ENCODE measurements around the gene PHACTR3. TPM values are rescaled to one million over a fixed set of nuclear protein-coding genes. Genes with fewer than 3 reads are reported as not detected.
"Not testable (repeated sequence)": the region's sequence is repeated elsewhere in the genome, so short reads cannot be mapped to it uniquely, and the experiment has no call there.

Gene PHACTR3
- total RNA-seq, 3 donors from 2014 or later, result 0.41 to 3.4 (median 1.1) TPM

GRCh38 chr20:59888050-59888449, 283.7 kb downstream of the PHACTR3 start:
- intact Hi-C loops (cut with DNase I, micrococcal nuclease), result no loop called here
- DNase-seq (no peak), ATAC-seq (no peak)
- no peaks in the 10 kb centered on the region for H3K4me1 ChIP-seq (ENCODE audit: low read depth)
- H3K9me3 ChIP-seq, result no peaks in the 10 kb centered on the region
- H3K36me3 ChIP-seq (ENCODE audit: low read depth), result no peaks in the 10 kb centered on the region
- TF ChIP-seq CTCF (IDR thresholded peaks at IDR 0.05), result no peak
- no peak overlapping the region for H3K4me3 ChIP-seq

DNA sequence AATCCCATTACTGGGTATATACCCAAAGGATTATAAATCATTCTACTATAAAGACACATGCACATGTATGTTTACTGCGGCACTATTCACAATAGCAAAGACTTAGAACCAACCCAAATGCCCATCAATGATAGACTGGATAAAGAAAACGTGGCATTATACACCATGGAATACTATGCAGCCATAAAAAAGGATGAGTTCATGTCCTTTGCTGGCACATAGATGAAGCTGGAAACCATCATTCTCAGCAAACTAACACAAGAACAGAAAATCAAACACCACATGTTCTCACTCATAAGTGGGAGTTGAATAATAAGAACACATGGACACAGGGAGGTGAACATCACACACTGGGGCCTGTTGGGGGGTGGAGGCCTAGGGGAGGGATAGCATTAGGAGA, 285.7 kb downstream of the PHACTR3 start:
- intact Hi-C loops (cut with DNase I, micrococcal nuclease); ATAC-seq: not testable (repeated sequence)

DNA sequence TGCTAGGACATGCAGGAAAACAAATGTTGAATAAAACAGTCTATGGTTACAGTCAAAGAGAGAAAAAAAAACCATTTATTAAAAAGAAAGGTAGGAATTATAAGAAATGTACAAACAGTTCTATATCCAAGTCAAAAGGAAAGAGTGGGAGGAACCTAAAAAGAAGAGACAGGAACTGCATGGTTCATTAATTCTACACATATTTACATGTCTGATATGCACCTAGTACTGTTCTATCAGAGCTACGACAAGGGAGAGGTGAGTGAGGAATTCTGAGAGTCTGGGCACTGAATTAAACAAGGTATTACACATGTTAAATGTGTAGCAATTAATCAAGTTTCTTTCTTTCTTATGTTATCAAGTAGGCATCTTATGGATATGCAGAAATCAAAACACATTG, 287.2 kb downstream of the PHACTR3 start:
- intact Hi-C loops (cut with DNase I, micrococcal nuclease), result no loop called here
- no peak for DNase-seq
- no peaks in the 10 kb centered on the region for H3K4me1 ChIP-seq (ENCODE audit: low read depth)
- H3K36me3 ChIP-seq (ENCODE audit: low read depth), result no peaks in the 10 kb centered on the region
- TF ChIP-seq CTCF (IDR thresholded peaks at IDR 0.05), result no peak
- ATAC-seq, result no peak
- H3K9me3 ChIP-seq, result no peaks in the 10 kb centered on the region
- H3K4me3 ChIP-seq, result no peak overlapping the region

More for the DNA sequence above, 285.7 kb downstream of the PHACTR3 start:
- H3K36me3 ChIP-seq (ENCODE audit: low read depth); DNase-seq; H3K4me1 ChIP-seq (ENCODE audit: low read depth); H3K4me3 ChIP-seq; H3K9me3 ChIP-seq: not testable (repeated sequence)

- TF ChIP-seq CTCF (IDR thresholded peaks at IDR 0.05), result no peak
- ATAC-seq (no peak), DNase-seq (no peak)
- H3K9me3 ChIP-seq, result no peaks in the 10 kb centered on the region
- H3K36me3 ChIP-seq (ENCODE audit: low read depth), result no peaks in the 10 kb centered on the region
- no peak overlapping the region for H3K4me3 ChIP-seq
- intact Hi-C loops (cut with DNase I, micrococcal nuclease), result no loop called here
- H3K4me1 ChIP-seq (ENCODE audit: low read depth), result no peaks in the 10 kb centered on the region
These were observed 291.6 kb downstream of the PHACTR3 start for GRCh38 chr20:59895908-59896307.
